Progenitor cell of endocrine pancreas (in vitro differentiated cells): Measurements from ENCODE around the gene MS4A1. TPM values are rescaled to one million over a fixed set of nuclear protein-coding genes. Genes with fewer than 3 reads are reported as not detected.

Experiments
- DNase-seq: peaks from one replicate; pipeline ENCODE4 v3.0.0; 2021; ENCODE audit warnings: low spot score; ENCODE audit not compliant: unreplicated experiment
- H3K27ac Mint-ChIP-seq: 2 replicates; pipeline ENCODE4 v1.8.0; 2021; ENCODE audit warnings: mild to moderate bottlenecking, moderate library complexity, mixed read lengths
- H3K27me3 Mint-ChIP-seq: 2 replicates; pipeline ENCODE4 v1.8.0; 2021; ENCODE audit warnings: mixed read lengths
- H3K36me3 Mint-ChIP-seq: 2 replicates; pipeline ENCODE4 v1.8.0; 2022; ENCODE audit warnings: mixed read lengths; ENCODE audit not compliant: insufficient read depth
- H3K4me1 Mint-ChIP-seq: 2 replicates; pipeline ENCODE4 v1.8.0; 2021; ENCODE audit warnings: low read depth, mixed read lengths
- H3K4me3 Mint-ChIP-seq: 2 replicates; pipeline ENCODE4 v1.8.0; 2021; ENCODE audit warnings: low read depth, mild to moderate bottlenecking, moderate library complexity, mixed read lengths
- H3K9me3 Mint-ChIP-seq: 2 replicates; pipeline ENCODE4 v1.8.0; 2021; ENCODE audit warnings: low read depth, mixed read lengths
- long read RNA-seq: library from polyadenylated mRNA; unstranded; transcript quantifications from one replicate; pipeline ENCODE4 v2.0.0, GENCODE V29; 2020
- total RNA-seq: library from RNA; stranded (reverse); gene quantifications from 2 replicates; pipeline ENCODE4 v1.2.1, GENCODE V29; 2021
- TF ChIP-seq, protein P1 (sequence below): fragments of 200-600 bp; sonication (generic); IDR thresholded peaks from one replicate; pipeline ENCODE4 v1.5.0; 2021; ENCODE audit warnings: antibody characterized with exemption, mild to moderate bottlenecking; ENCODE audit not compliant: unreplicated experiment

MS4A1 gene
- not detected in 2 replicates for total RNA-seq
- long read RNA-seq = 0 reads

- DNase-seq = no peak
- Mint-ChIP-seq H3K9me3 (no peaks in the 10 kb centered on the region), H3K36me3 (no peaks in the 10 kb centered on the region), H3K27me3 (peaks cover 8% of the 10 kb centered on the region), H3K4me3 (no peak within 1 kb of the TSS), H3K4me1 (no peaks in the 10 kb centered on the region), H3K27ac (no peak within 1 kb of the TSS)
- TF ChIP-seq, protein P1, sequence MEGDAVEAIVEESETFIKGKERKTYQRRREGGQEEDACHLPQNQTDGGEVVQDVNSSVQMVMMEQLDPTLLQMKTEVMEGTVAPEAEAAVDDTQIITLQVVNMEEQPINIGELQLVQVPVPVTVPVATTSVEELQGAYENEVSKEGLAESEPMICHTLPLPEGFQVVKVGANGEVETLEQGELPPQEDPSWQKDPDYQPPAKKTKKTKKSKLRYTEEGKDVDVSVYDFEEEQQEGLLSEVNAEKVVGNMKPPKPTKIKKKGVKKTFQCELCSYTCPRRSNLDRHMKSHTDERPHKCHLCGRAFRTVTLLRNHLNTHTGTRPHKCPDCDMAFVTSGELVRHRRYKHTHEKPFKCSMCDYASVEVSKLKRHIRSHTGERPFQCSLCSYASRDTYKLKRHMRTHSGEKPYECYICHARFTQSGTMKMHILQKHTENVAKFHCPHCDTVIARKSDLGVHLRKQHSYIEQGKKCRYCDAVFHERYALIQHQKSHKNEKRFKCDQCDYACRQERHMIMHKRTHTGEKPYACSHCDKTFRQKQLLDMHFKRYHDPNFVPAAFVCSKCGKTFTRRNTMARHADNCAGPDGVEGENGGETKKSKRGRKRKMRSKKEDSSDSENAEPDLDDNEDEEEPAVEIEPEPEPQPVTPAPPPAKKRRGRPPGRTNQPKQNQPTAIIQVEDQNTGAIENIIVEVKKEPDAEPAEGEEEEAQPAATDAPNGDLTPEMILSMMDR = no peak
Observed at GRCh38 chr11:60455531-60456042, at the start of gene MS4A1. TSS of gene MS4A1 (plus strand) at chr11:60455847. CDS start at chr11:60462375, 6,528 bp downstream.

GRCh38 chr11:60420015-60420414, 35.6 kb upstream of the MS4A1 start:
- no peak for DNase-seq
- no peak overlapping the region for H3K4me3 Mint-ChIP-seq
- H3K27ac Mint-ChIP-seq = no peak overlapping the region
- H3K9me3 Mint-ChIP-seq = peaks cover 8% of the 10 kb centered on the region
- TF ChIP-seq, protein P1 = no peak
- no peaks in the 10 kb centered on the region for H3K36me3 Mint-ChIP-seq
- H3K27me3 Mint-ChIP-seq = peaks cover 16% of the 10 kb centered on the region
- H3K4me1 Mint-ChIP-seq = no peaks in the 10 kb centered on the region

- DNase-seq = no peak
- H3K4me3 Mint-ChIP-seq = no peak overlapping the region
- no peaks in the 10 kb centered on the region for H3K4me1 Mint-ChIP-seq
- peaks cover 5% of the 10 kb centered on the region for H3K9me3 Mint-ChIP-seq
- H3K36me3 Mint-ChIP-seq = no peaks in the 10 kb centered on the region
- no peaks in the 10 kb centered on the region for H3K27me3 Mint-ChIP-seq
- H3K27ac Mint-ChIP-seq = no peak overlapping the region
- TF ChIP-seq, protein P1 = no peak
Observed at GRCh38 chr11:60422609-60423008, 33.0 kb upstream of the MS4A1 start.

- DNase-seq = no peak
- Mint-ChIP-seq H3K9me3 (no peaks in the 10 kb centered on the region), H3K4me1 (peaks cover 21% of the 10 kb centered on the region), H3K27me3 (no peaks in the 10 kb centered on the region), H3K36me3 (no peaks in the 10 kb centered on the region), H3K27ac (no peak overlapping the region), H3K4me3 (no peak overlapping the region)
- TF ChIP-seq, protein P1 = no peak
Observed at GRCh38 chr11:60428517-60428916, 27.1 kb upstream of the MS4A1 start.

GRCh38 chr11:60429272-60429671, 26.4 kb upstream of the MS4A1 start, which contains the start of gene MS4A5:
TSS of gene MS4A5 (plus strand) at chr11:60429572. CDS start at chr11:60429675, 103 bp downstream.
- Mint-ChIP-seq H3K27me3 (no peaks in the 10 kb centered on the region), H3K9me3 (no peaks in the 10 kb centered on the region), H3K36me3 (no peaks in the 10 kb centered on the region), H3K4me1 (peaks cover 24% of the 10 kb centered on the region), H3K27ac (no peak within 1 kb of the TSS), H3K4me3 (no peak within 1 kb of the TSS)
- DNase-seq = no peak
- TF ChIP-seq, protein P1 = no peak
